GM13976 (cell line): ENCODE measurements around the gene KCNIP3.
A peak's percentile ranks its signal among the peaks of the same experiment; 100 is the strongest.
"Not testable (repeated sequence)": the region's sequence is repeated elsewhere in the genome, so short reads cannot be mapped to it uniquely, and the experiment has no call there.

Experiments
- DNase-seq: peaks from one replicate; pipeline ENCODE4 v3.0.0; 2012; ENCODE audit warnings: low spot score
- CTCF ChIP-seq: IDR thresholded peaks from 2 replicates; pipeline ENCODE4 v1.5.1; 2012; ENCODE audit warnings: borderline replicate concordance, mild to moderate bottlenecking; ENCODE audit not compliant: insufficient read depth; ENCODE audit errors: extremely low read depth, missing control alignments, control extremely low read depth
- in situ Hi-C: fragments of 300-500 bp; cut with MboI; formaldehyde crosslinking; loops from one replicate; pipeline ENCODE4 v1.12.0; 2022; ENCODE audit warnings: low sequenced_read_pairs, mixed read lengths, inconsistent platforms; ENCODE audit not compliant: unreplicated experiment

KCNIP3 gene

GRCh38 chr2:95404676-95405075 lies 107.5 kb downstream of the KCNIP3 start:
- peak; percentile 1 for TF ChIP-seq CTCF
- in situ Hi-C loops, DNase-seq: not testable (repeated sequence)

GRCh38 chr2:95411239-95411638 lies 114.1 kb downstream of the KCNIP3 start:
- in situ Hi-C loops, DNase-seq: not testable (repeated sequence)

- in situ Hi-C loops = not testable (repeated sequence)
- DNase-seq = peak; percentile 73
- TF ChIP-seq CTCF = peak; percentile 84
Observed at GRCh38 chr2:95414015-95414594, 117.0 kb downstream of the KCNIP3 start.

GRCh38 chr2:95415138-95415537 lies 118.0 kb downstream of the KCNIP3 start:
- DNase-seq, in situ Hi-C loops: not testable (repeated sequence)

- in situ Hi-C loops = not testable (repeated sequence)
Observed at GRCh38 chr2:95415561-95415960, 118.4 kb downstream of the KCNIP3 start.

GRCh38 chr2:95427196-95427867 lies 130.2 kb downstream of the KCNIP3 start:
- in situ Hi-C loops, DNase-seq: not testable (repeated sequence)

More at GRCh38 chr2:95415561-95415960, 118.4 kb downstream of the KCNIP3 start:
- DNase-seq = not testable (repeated sequence)

- in situ Hi-C loops, DNase-seq: not testable (repeated sequence)
Observed at GRCh38 chr2:95429748-95430467, 132.8 kb downstream of the KCNIP3 start.

- in situ Hi-C loops, DNase-seq: not testable (repeated sequence)
Observed at GRCh38 chr2:95433373-95433772, 136.2 kb downstream of the KCNIP3 start.

- DNase-seq, in situ Hi-C loops: not testable (repeated sequence)
Observed at GRCh38 chr2:95433973-95434372, 136.8 kb downstream of the KCNIP3 start.

GRCh38 chr2:95434507-95435076 lies 137.4 kb downstream of the KCNIP3 start:
- in situ Hi-C loops, DNase-seq: not testable (repeated sequence)

- in situ Hi-C loops, DNase-seq: not testable (repeated sequence)
Observed at GRCh38 chr2:95435162-95435871, 138.2 kb downstream of the KCNIP3 start.
